GM12878 (cell line): ENCODE results near the gene TMSB15B. TPM values are rescaled to one million over a fixed set of nuclear protein-coding genes. Genes with fewer than 3 reads are reported as not detected.

Experiments
- ATAC-seq: fragments of 200-7000 bp; cut with Tn5 transposase; 3 replicates; pipeline ENCODE4 v1.9.1; 2020; ENCODE audit warnings: mild to moderate bottlenecking, moderate library complexity
- BruUV-seq: library from RNA; stranded (reverse); fragments of 400-500 nt; replicated peaks from 2 replicates; lab custom pipeline; 2021; lab: Mats Ljungman, UMichigan
- CTCF ChIA-PET: fragments of 300-600 bp; sonication (Branson Sonifier 250); formaldehyde crosslinking; extraction: SDS; loops from one replicate; lab custom pipeline; 2021; ENCODE audit warnings: inconsistent platforms; lab: Yijun Ruan, JAX
- POLR2A ChIA-PET: fragments of 350-600 bp; formaldehyde crosslinking; extraction: SDS; loops from one replicate; lab custom pipeline; 2021; ENCODE audit warnings: inconsistent platforms; lab: Charles Lee
- RAD21 ChIA-PET: fragments of 300-600 bp; sonication (Branson Sonifier 250); formaldehyde crosslinking; loops from one replicate; lab custom pipeline; 2023; ENCODE audit warnings: antibody characterized with exemption; ENCODE audit not compliant: unreplicated experiment; lab: Charles Lee
- SMC1A ChIA-PET: fragments of 300-600 bp; sonication (Branson Sonifier 250); formaldehyde crosslinking; loops from one replicate; lab custom pipeline; 2023; ENCODE audit not compliant: unreplicated experiment, uncharacterized antibody; lab: Charles Lee
- DNase-seq: peaks from one replicate; pipeline ENCODE4 v3.0.0-alpha.2; 2011; ENCODE audit warnings: low read depth, low spot score
- FAIRE-seq: peaks from 3 replicates; lab custom pipeline; 2011; peaks lifted over from hg19 to GRCh38; lab: Jason Lieb, UNC
- H2AFZ ChIP-seq: 2 replicates; pipeline ENCODE4 v1.6.0; 2011; ENCODE audit warnings: low read depth, low read length, control low read depth; ENCODE audit not compliant: control insufficient read depth
- H3K27ac ChIP-seq: 2 replicates; pipeline ENCODE4 v1.5.1; 2011; ENCODE audit warnings: control low read depth; ENCODE audit not compliant: control insufficient read depth, insufficient read depth
- H3K27me3 ChIP-seq, 2 experiments: replicated peaks in 1 of 2; 2 replicates each; pipeline versions ENCODE4 v1.6.0 to v1.6.1; 2011; ENCODE audit warnings: low read length in 1 of 2; ENCODE audit not compliant: control insufficient read depth in 2 of 2, insufficient read depth in 2 of 2
- H3K36me3 ChIP-seq, 2 experiments: 2 replicates each; pipeline ENCODE4 v1.5.1; 2011; ENCODE audit warnings: low read length in 1 of 2; ENCODE audit not compliant: control insufficient read depth in 2 of 2, insufficient read depth in 2 of 2
- H3K4me1 ChIP-seq: 2 replicates; pipeline ENCODE4 v1.6.1; 2011; ENCODE audit warnings: mild to moderate bottlenecking, low read length, moderate library complexity, mixed read lengths; ENCODE audit not compliant: control insufficient read depth, insufficient read depth
- H3K4me2 ChIP-seq: 2 replicates; pipeline ENCODE4 v1.6.0; 2011; ENCODE audit warnings: control low read depth; ENCODE audit not compliant: control insufficient read depth, insufficient read depth
- H3K4me3 ChIP-seq: fragments of 200-600 bp; sonication (generic); 2 replicates; pipeline ENCODE4 v1.5.1; 2016
- H3K79me2 ChIP-seq: 2 replicates; pipeline ENCODE4 v1.6.0; 2011; ENCODE audit warnings: low read length; ENCODE audit not compliant: control insufficient read depth, insufficient read depth
- H3K9ac ChIP-seq: 2 replicates; pipeline ENCODE4 v1.8.0; 2011; ENCODE audit warnings: low read length, control low read depth, mixed read lengths; ENCODE audit not compliant: control insufficient read depth, insufficient read depth
- H3K9me3 ChIP-seq: replicated peaks from 3 replicates; pipeline ENCODE4 v1.5.1; 2011; ENCODE audit warnings: mild to moderate bottlenecking, low read length; ENCODE audit not compliant: control insufficient read depth, insufficient read depth
- H4K20me1 ChIP-seq: 2 replicates; pipeline ENCODE4 v1.6.0; 2011; ENCODE audit not compliant: control insufficient read depth, insufficient read depth
- E2F8 ChIP-seq: fragments of 450-650 bp; IDR thresholded peaks from 2 replicates; pipeline ENCODE4 v1.6.1; 2018; ENCODE audit warnings: mild to moderate bottlenecking, low read depth, moderate library complexity; ENCODE audit not compliant: partially characterized antibody
- EP300 ChIP-seq, 2 experiments: fragments of 150-350 bp in 1 of 2; IDR thresholded peaks; 2 replicates each; pipeline ENCODE4 v1.6.1; 2011 to 2012; ENCODE audit warnings: low read depth in 2 of 2, low read length in 2 of 2, borderline replicate concordance in 1 of 2, improper control_type of control experiment in 1 of 2, inconsistent platforms in 1 of 2; ENCODE audit not compliant: control insufficient read depth in 1 of 2
- GABPA ChIP-seq: IDR thresholded peaks from 2 replicates; pipeline ENCODE4 v1.6.1; 2014; ENCODE audit warnings: antibody characterized with exemption, low read depth, mild to moderate bottlenecking, inconsistent platforms
- TARDBP ChIP-seq: IDR thresholded peaks from 2 replicates; pipeline ENCODE4 v1.6.1; 2016; ENCODE audit warnings: borderline replicate concordance
- TCF7 ChIP-seq: IDR thresholded peaks from 2 replicates; pipeline ENCODE4 v1.6.1; 2014; ENCODE audit warnings: antibody characterized with exemption, borderline replicate concordance
- ZBTB11 ChIP-seq: fragments of 450-650 bp; formaldehyde crosslinking; IDR thresholded peaks from 2 replicates; pipeline ENCODE4 v1.5.0; 2022; ENCODE audit warnings: mild to moderate bottlenecking, missing genetic modification characterization
- WGBS: methylation state at CpG from one replicate; pipeline ENCODE4 v1.1.6; 2016; ENCODE audit warnings: low lambda C conversion rate; ENCODE audit not compliant: insufficient replicate concordance, insufficient coverage; ENCODE audit errors: missing lambda C conversion rate; 5-methylcytosine and 5-hydroxymethylcytosine counted together
- in situ Hi-C: fragments of 300-500 bp; cut with MboI; formaldehyde crosslinking; loops from 9 replicates; pipeline ENCODE4 v1.14.3; 2018; ENCODE audit warnings: mixed read lengths
- intact Hi-C: fragments of 100-400 bp; cut with micrococcal nuclease; formaldehyde crosslinking; loops from one replicate; pipeline ENCODE4 v1.14.2; 2022; ENCODE audit not compliant: unreplicated experiment
- polyA plus RNA-seq, 11 experiments: library from polyadenylated mRNA; depleted of rRNA in 4 of 11; unstranded in 6 of 11; stranded (reverse) in 5 of 11; fragments of >200 nt; fragmentation: Nextera tagmentation in 4 of 11; fragmentation: Illumina TruSeq in 1 of 11; extraction: Ambion mirVana in 4 of 11; extraction: Trizol in 1 of 11; gene quantifications; 1 replicate in 1 of 11; 2 replicates in 10 of 11; pipeline versions ENCODE4 v1.2.1 to v1.2.3, GENCODE V29; 2011 to 2016; ENCODE audit warnings: inconsistent platforms in 2 of 11, missing spikeins in 2 of 11, low read depth in 1 of 11
- total RNA-seq, 4 experiments: library from RNA; depleted of rRNA in 3 of 4; stranded (reverse); fragments of >200 nt in 3 of 4; fragmentation: Illumina TruSeq in 1 of 4; extraction: Trizol in 1 of 4; gene quantifications; 2 replicates each; pipeline versions ENCODE4 v1.2.1 to v1.2.3, GENCODE V29; 2013 to 2021

TMSB15B gene
- total and polyA plus RNA-seq, 10 of the 15 experiments (the other 5 are each of a cell fraction or from before 2014, with no cell fraction given) = 8.8 to 45.2 (median 18.1) TPM

GRCh38 chrX:104013158-104013557, 50.7 kb downstream of the TMSB15B start:
- Histone ChIP-seq H3K9ac (no peak overlapping the region), H3K4me3 (no peak overlapping the region), H3K4me2 (no peak overlapping the region), H3K27ac (no peak overlapping the region), H3K4me1 (no peaks in the 10 kb centered on the region), H3K27me3 (no peaks in the 10 kb centered on the region), H3K79me2 (no peaks in the 10 kb centered on the region), H3K9me3 (no peaks in the 10 kb centered on the region; the same call in 2 of the 3 replicates), H4K20me1 (no peaks in the 10 kb centered on the region), H2AFZ (no peak overlapping the region), H3K36me3 (no peaks in the 10 kb centered on the region)
- FAIRE-seq (no peak), ATAC-seq (no peak), DNase-seq (no peak)
- ChIA-PET RAD21 (no interaction called here), CTCF (no interaction called here), SMC1A (no interaction called here), POLR2A (no interaction called here)
- intact Hi-C loops = no loop called here
- no TSS peak for BruUV-seq
- in situ Hi-C loops = no loop called here
- WGBS = 79% methylated on average over 20 of the region's 24 CpGs
- TF ChIP-seq TARDBP = no peak
- TF ChIP-seq E2F8 = no peak
- no peak for TF ChIP-seq GABPA
- TF ChIP-seq ZBTB11 = no peak
- no peak for TF ChIP-seq TCF7
- TF ChIP-seq EP300 (IDR thresholded peaks at IDR 0.05; ENCODE audit: borderline replicate concordance in 1 of 2, control insufficient read depth in 1 of 2, low read depth in 2 of 2, low read length in 2 of 2) = no peak
